ELR (cell line): ENCODE results near the gene CBX5.
A peak's percentile ranks its signal among the peaks of the same experiment; 100 is the strongest.
"Not testable (repeated sequence)": the region's sequence is repeated elsewhere in the genome, so short reads cannot be mapped to it uniquely, and the experiment has no call there.

ENCODE experiments used
- DNase-seq: peaks from one replicate; pipeline ENCODE4 v3.0.0-alpha.2; 2015; ENCODE audit warnings: low read depth

The CBX5 gene

DNA sequence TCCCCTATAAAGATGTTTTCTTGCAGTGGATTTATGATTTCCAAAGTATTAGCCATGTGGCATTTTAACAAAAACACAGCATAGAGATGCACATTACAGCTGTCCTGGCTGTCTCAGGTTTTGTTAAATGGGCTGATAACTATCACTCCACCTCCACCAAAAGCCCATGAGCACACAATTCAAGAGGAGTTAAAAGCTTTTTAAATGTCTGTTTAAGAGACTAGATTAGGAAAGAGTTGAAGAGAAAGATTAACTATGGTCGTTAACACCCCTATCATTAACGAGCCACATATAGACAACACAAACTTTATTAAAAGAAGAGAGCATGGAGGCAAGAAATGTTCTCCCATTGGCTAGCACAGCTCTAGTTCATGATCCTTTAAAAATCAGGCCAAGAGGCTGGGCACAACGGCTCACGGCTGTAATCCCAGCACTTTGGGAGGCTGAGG is 14.5 kb downstream of the CBX5 start:
- DNase-seq, result no peak

GRCh38 chr12:54262403-54262925 is 17.5 kb downstream of the CBX5 start:
- DNase-seq, result peak; percentile 60

DNA sequence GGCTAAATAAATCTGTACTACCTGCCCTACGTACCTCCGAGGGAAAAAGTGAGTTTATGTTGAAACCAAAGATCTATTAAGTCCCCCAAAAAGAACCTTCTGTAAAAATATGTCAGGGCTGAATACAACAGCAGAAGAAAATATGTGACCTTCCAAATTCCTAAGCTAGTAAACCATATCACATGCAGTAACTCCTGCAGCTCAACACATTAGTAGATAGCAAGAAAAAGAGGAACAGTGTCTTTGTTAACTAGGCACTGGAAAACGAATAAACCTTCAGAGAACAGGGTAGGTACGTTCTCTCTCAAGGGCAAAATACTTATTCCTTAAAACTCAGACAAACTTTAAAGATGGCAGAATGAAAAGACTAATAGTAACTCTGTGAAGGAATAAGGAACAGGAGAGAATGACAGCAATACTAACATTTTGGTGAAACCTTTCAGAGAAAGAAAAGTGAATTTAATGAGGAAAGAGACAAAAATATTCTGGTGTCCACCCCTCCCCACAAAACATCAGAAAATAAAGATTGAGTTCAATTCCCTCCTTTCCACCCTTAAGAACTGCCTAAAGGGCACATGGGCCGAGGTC is 18.0 kb downstream of the CBX5 start:
- DNase-seq, result no peak

GRCh38 chr12:54259194-54260011 is 20.5 kb downstream of the CBX5 start:
- peak; percentile 95 for DNase-seq

DNA sequence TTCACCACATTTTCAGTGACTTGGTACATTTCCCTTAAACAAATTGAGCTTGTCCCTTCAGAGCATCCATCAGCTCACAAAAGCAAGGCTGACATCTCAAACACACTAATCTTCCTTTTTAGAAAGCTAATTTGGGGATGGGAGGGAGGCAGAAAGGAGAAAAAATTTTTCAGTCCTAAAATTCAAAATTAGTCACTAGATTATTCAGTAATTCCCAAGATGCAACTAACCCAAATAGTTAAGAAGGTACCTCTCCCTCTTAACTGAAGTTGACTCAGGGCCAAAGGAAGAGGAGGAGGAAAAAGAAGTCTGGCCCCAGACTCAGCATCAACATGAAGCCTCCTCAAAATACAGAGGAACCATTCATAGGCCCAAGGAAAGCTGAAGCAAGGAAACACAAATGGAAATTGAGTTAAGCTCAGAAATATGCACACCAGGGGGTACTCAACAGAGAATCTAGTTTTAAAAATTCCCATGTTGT is 21.7 kb downstream of the CBX5 start:
- peak; percentile 41 for DNase-seq

- no peak for DNase-seq
These were observed 22.6 kb downstream of the CBX5 start for GRCh38 chr12:54257332-54257731.

- no peak for DNase-seq
These were observed 26.7 kb downstream of the CBX5 start for GRCh38 chr12:54253240-54253639.

DNA sequence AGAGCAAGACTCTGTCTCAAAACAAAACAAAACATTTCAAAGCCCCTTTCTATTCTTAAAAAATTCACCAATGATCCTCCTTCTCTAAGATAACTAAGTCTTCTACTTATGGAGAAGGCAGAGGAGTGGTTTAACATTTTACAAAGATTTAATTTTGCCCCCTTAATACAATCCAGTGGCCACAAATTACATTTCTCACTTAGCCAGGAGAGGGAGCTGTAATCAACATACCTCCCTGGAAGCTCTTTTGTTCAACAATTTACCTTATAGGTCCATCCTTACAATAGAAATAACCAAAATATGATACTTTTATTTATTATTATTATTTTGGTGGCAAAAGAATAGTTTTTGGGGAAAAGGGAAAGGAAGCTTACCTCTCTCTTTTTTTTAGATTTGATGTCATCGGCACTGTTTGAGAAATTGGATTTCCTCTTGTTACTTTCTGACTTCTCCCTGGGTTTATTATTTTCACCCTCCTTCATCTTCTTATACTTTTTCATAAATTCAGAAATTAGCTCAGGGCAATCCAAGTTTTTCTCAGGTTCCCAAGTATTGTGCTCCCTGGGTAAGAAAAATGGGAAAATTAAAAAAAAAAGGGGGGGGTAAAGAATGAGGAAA is 28.1 kb downstream of the CBX5 start:
- DNase-seq, result peak; percentile 77

DNA sequence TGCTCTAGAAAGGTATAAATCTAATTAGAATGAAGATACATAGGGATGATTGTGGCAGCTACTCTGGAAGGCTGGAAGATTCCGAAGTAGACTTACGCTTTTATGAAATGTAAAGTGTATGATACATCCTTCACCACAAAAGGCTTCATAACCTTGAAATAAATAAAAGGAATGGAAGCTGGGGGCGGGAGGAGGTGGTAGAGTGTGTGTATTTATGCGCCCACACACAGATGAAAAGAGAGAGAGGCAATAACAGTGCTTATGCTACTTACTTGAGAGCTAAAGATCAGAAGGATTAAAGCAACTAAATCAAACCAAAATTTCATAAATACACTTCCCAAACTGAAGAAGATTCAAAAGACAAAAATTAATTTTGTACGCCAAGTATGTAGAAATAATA is 30.4 kb downstream of the CBX5 start:
- DNase-seq, result no peak

DNA sequence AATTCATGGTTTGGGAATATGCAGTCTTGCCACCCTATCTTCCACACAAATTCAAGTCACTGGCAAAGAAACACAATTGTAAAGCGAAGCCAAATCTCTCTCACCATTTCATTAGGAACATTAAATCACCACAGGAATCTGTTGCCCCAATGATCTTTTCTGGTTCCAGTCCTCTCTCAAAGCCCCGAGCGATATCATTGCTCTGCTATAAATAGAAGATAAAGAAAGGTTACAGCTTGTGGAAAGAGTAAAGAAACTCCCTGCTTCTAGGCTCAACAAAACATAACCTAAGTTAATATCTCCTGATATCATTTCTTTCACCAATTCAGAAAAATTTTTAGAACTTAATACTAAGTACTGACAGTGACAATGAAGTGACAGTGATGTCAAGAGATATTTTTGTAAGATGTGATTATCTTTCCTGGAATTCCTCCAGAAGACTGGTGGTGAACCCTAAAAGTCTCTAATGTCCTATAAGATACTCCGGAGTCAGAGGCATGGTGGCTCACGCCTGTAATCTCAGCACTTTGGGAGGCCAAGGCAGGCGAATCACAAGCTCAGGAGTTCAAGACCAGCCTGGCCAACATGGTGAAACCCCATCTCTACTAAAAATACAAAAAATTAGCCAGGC is 33.8 kb downstream of the CBX5 start:
- no peak for DNase-seq

- no peak for DNase-seq
These were observed 38.8 kb downstream of the CBX5 start for GRCh38 chr12:54240971-54241588.

GRCh38 chr12:54240129-54240528 is 39.8 kb downstream of the CBX5 start:
- DNase-seq, result no peak

DNA sequence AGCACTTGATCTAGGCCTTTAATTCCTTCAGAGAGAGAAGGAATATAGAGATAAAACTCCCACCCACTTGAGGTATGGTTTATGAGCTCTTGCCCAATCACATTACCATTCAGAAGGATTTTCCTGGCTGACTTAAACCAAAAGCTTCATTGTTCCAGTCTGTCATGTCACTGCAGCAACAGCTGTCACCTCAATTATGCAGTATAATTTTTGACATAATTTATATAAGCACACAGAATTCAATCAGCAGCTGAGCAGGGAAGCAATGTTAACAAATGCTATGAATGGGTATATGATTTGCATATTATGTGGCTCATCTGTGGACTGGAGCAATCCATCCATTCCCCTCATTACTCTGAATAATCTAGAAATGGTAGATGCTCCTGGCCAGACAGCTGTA is 40.3 kb downstream of the CBX5 start:
- DNase-seq, result no peak

GRCh38 chr12:54238531-54238930 is 41.4 kb downstream of the CBX5 start:
- DNase-seq, result no peak

GRCh38 chr12:54232790-54233189 is 47.1 kb downstream of the CBX5 start:
- DNase-seq, result peak; percentile 60

DNA sequence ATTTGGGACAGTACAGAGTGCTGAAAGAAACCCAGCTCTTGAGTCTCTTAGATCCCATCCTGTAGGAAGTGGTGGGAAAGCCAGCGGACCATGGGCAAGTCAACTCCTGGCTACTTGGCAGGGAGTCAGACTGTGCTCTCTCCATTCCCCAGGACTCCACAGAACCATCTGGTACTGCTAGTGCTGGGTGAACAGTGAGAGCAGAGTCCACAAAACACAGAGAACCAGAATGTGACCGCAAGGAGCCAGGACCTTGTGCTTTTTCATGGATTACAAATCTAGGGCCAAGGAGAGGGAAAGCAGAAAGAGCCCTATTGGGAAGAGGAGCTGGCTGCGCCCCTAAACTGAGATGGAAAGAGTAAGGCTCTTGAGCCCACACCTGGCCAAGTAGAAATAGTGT is 48.7 kb downstream of the CBX5 start:
- not testable (repeated sequence) for DNase-seq

- DNase-seq, result no peak
These were observed 49.4 kb downstream of the CBX5 start for GRCh38 chr12:54230555-54230954.

DNA sequence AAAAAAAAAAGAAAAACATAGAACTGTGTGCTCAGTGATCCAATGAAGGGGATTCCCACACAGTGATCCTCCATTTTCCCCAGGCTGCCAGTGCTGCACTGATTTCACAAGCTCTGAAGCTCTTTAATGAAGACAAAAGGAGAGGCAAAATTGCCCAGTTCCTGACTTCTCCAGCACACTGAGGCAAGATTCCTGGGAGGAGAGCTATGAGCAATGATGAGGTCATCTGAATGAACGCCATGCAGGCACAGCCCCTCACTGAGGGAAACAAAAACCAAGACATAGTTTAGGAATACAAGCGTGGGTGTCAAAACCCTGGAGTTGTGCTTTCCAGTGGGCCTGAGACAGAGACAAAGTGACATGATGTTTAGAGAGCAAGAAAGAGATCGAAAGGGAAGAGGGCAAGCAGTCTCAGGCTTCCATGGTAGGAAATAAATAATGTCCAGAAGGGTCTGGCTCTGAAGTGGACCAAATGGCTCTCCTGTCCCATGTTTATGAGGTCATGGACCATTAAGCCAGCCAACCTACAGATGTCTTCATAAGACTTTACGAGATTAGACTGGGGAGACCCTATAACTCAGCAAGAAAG is 50.2 kb downstream of the CBX5 start:
- peak; percentile 98 for DNase-seq

DNA sequence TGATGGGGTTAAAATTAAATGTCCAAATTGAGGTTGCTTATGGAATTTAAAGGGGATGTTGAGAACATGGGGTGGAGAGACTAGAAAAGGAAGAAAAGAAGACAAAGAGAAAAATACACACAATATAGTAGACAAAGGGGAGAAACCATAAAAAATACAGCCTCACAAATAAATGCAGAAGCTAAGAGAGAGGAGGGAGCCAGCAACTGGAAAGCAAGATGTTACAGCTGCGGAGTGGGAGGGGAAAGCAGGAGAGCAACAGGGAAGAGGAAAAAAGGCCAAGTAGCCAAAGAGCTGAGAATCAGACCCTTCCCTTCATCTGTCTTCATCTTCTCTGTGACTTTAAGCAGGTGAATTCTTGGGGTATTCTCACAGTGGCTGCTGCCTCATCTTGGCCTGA is 51.5 kb downstream of the CBX5 start:
- no peak for DNase-seq

DNA sequence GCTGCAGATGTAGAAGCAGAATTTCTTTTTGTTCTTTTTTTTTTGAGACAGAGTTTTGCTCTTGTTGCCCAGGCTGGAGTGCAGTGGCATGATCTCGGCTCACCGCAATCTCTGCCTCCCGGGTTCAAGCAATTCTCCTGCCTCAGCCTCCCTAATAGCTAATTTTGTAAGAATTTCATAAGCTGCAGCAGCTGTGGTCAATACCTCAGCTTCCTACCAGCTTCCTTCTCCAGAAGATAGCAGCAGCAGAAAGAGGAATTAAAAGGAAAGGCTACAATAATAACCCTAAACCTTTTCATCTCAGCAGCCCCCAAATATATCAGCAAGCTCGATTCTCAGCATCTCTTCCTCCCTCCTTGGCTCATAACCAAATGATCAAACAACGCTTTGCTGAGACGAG is 52.0 kb downstream of the CBX5 start:
- DNase-seq, result not testable (repeated sequence)

- DNase-seq, result no peak
These were observed 52.5 kb downstream of the CBX5 start for GRCh38 chr12:54227376-54227775.

DNA sequence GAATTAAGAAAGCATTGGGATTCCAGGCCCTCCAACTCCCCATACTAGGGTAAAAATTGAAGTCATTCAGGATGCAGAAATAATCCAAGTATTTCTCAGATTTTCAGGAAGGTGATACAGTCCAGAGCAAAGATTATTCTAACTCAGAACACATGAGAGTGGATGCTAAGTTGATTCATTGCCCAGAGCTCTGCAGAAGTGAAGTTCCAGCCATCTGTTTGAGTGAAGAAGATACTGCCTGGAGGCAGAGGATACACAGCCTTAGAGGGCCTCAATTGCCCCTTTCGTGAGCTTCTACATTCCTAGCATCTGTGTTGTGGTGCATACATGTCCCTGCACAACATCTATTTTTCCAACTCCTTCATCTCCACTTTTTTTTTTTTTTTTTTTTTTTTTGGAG is 54.3 kb downstream of the CBX5 start:
- DNase-seq, result no peak
